Measurements from ENCODE around the gene RPTOR. TPM values are rescaled to one million over a fixed set of nuclear protein-coding genes. Genes with fewer than 3 reads are reported as not detected.
A peak's percentile ranks its signal among the peaks of the same experiment; 100 is the strongest.

Gene RPTOR
- total RNA-seq, 1 donor from 2014 or later: 53.7 TPM

DNA sequence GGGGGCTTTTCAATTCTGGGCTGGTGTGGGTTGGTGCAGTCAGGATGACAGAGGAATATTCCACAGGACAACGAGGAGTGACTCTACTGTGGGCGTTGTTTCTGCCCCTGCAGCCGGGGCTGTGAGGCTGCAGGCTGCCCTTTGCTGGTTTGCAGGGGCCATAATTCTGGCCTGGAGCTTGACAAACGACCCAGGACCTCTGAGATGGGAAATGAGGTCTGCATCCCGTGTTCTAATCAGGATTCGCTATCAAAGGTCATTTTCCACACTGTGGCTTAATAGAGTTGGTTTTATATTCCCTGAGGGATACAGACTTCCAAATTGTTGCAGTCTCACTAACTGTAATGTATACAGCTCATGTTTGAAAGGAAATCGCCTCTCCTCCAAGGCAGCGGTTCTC, 180.9 kb downstream of the RPTOR start:
- Mint-ChIP-seq H3K36me3 (peaks cover 8% of the 10 kb centered on the region), H3K9me3 (peaks cover 7% of the 10 kb centered on the region), H3K27ac (peak overlapping the region; percentile 18), H3K27me3 (ENCODE audit: low read depth) (no peaks in the 10 kb centered on the region), H3K4me1 (peaks cover 52% of the 10 kb centered on the region), H3K4me3 (no peak overlapping the region)
- DNase-seq (ENCODE audit: low spot score in 2 of 2, unreplicated experiment in 2 of 2): no peak
- TF ChIP-seq, protein P1, sequence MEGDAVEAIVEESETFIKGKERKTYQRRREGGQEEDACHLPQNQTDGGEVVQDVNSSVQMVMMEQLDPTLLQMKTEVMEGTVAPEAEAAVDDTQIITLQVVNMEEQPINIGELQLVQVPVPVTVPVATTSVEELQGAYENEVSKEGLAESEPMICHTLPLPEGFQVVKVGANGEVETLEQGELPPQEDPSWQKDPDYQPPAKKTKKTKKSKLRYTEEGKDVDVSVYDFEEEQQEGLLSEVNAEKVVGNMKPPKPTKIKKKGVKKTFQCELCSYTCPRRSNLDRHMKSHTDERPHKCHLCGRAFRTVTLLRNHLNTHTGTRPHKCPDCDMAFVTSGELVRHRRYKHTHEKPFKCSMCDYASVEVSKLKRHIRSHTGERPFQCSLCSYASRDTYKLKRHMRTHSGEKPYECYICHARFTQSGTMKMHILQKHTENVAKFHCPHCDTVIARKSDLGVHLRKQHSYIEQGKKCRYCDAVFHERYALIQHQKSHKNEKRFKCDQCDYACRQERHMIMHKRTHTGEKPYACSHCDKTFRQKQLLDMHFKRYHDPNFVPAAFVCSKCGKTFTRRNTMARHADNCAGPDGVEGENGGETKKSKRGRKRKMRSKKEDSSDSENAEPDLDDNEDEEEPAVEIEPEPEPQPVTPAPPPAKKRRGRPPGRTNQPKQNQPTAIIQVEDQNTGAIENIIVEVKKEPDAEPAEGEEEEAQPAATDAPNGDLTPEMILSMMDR (IDR thresholded peaks at IDR 0.05; ENCODE audit: unreplicated experiment): no peak

DNA sequence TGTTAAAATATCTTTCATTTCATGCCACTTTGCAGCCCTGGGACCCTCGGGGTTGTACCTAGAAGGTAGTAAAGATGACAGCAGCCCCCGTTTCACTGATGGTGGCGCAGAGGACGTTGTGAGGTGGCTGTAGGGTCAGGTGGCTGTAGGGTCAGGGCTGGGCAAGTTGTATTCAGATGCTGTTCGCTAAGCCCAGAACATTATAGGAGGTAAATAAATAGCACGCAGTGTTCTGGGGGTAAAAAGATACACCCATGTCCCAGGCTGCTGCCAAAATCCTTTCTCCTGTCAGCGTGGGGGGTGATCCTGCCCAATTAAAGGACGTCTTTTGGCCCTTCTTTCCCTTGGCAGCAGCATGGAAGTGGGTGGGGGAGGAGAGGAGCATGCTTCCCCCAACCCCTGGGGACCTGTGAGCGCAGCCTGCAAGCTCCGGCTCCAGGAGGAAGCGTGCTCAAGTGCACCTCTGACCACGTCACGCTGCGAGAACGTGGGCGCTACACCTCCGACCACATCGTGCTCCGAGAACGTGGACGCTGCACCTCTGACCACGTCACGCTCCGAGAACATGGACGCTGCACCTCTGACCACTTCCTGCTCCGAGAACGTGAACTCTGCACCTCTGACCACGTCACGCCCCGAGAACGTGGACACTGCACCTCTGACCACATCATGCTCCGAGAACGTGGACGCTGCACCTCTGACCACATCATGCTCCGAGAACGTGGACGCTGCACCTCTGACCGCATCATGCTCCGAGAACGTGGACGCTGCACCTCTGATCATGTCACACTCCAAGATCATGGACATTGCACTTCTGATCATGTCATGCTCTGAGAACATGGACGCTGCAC, 182.1 kb downstream of the RPTOR start:
- DNase-seq (ENCODE audit: low spot score in 2 of 2, unreplicated experiment in 2 of 2): no peak
- H3K4me3 Mint-ChIP-seq: no peak overlapping the region
- TF ChIP-seq, protein P1 (IDR thresholded peaks at IDR 0.05; ENCODE audit: unreplicated experiment): no peak
- peaks cover 50% of the 10 kb centered on the region for H3K4me1 Mint-ChIP-seq
- H3K36me3 Mint-ChIP-seq: peaks cover 8% of the 10 kb centered on the region
- peaks cover 7% of the 10 kb centered on the region for H3K9me3 Mint-ChIP-seq
- H3K27me3 Mint-ChIP-seq (ENCODE audit: low read depth): no peaks in the 10 kb centered on the region
- no peak overlapping the region for H3K27ac Mint-ChIP-seq

DNA sequence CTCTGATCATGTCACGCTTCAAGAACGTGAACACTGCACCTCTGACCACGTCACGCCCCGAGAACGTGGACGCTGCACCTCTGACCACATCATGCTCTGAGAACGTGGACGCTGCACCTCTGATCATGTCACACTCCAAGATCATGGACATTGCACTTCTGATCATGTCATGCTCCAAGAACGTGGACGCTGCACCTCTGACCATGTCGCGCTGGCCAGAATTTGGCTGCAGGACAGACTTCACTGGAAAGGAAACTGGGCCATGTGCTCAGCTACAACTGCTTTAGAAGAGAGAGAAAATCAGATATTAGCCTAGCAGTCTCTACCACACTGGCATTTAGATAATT, 182.7 kb downstream of the RPTOR start:
- Mint-ChIP-seq H3K4me1 (peaks cover 56% of the 10 kb centered on the region), H3K36me3 (peaks cover 8% of the 10 kb centered on the region), H3K27me3 (ENCODE audit: low read depth) (no peaks in the 10 kb centered on the region), H3K27ac (no peak overlapping the region), H3K9me3 (peaks cover 7% of the 10 kb centered on the region), H3K4me3 (no peak overlapping the region)
- TF ChIP-seq, protein P1 (IDR thresholded peaks at IDR 0.05; ENCODE audit: unreplicated experiment): no peak
- no peak for DNase-seq (ENCODE audit: low spot score in 2 of 2, unreplicated experiment in 2 of 2)

DNA sequence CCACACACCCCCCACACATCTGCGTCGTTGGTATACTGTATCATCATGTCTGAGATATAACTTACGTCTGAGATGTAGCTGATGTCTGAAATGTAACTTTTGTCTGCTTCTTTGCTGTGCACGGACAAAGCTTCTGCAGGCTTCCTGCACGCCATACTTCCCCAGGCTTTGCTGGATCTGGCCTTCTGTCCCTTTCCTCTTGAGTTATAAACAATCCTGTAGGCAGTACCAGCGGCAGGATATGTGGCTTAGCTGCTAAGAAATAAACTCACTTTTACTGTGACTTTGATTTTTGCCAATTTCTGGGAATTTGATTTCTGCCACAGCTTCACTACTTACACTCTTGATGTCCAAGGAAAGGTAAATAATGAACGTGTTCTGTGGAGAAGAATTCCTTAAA, 184.4 kb downstream of the RPTOR start:
- Mint-ChIP-seq H3K36me3 (peaks cover 3% of the 10 kb centered on the region), H3K4me3 (no peak overlapping the region), H3K4me1 (peaks cover 56% of the 10 kb centered on the region), H3K9me3 (peaks cover 1% of the 10 kb centered on the region), H3K27me3 (ENCODE audit: low read depth) (no peaks in the 10 kb centered on the region), H3K27ac (peak overlapping the region; percentile 63)
- no peak for DNase-seq (ENCODE audit: low spot score in 2 of 2, unreplicated experiment in 2 of 2)
- TF ChIP-seq, protein P1 (IDR thresholded peaks at IDR 0.05; ENCODE audit: unreplicated experiment): no peak

DNA sequence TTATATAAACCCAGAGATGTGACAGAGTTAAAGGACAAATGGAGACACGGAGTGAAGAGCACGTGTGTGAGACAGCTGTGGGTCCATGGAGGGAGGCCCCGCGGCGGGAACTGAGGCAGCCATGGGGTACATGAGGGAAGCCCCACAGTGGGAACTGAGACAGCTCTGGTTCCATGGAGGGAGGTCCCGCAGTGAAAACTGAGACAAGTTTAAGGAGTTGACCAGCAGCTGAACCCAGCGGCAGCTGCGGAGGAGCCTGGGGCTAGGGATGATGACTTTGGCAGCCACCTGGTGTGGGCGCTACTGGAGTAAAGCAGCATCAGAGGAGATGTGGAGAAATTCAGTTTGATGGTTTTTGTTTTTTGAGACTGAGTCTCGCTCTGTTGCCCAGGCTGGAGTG, 185.1 kb downstream of the RPTOR start:
- Mint-ChIP-seq H3K36me3 (peaks cover 2% of the 10 kb centered on the region), H3K27ac (peak overlapping the region; percentile 5), H3K4me3 (no peak overlapping the region)

More for the DNA sequence above, 185.1 kb downstream of the RPTOR start:
- Mint-ChIP-seq H3K9me3 (no peaks in the 10 kb centered on the region), H3K4me1 (peaks cover 54% of the 10 kb centered on the region), H3K27me3 (ENCODE audit: low read depth) (no peaks in the 10 kb centered on the region)
- DNase-seq (ENCODE audit: low spot score in 2 of 2, unreplicated experiment in 2 of 2): no peak
- TF ChIP-seq, protein P1 (IDR thresholded peaks at IDR 0.05; ENCODE audit: unreplicated experiment): no peak

Measured in mesothelial cell of epicardium (in vitro differentiated cells).